ENCODE results near the gene TMEM14C.
A peak's percentile ranks its signal among the peaks of the same experiment; 100 is the strongest.
"Not testable (repeated sequence)": the region's sequence is repeated elsewhere in the genome, so short reads cannot be mapped to it uniquely, and the experiment has no call there.

TMEM14C gene

DNA sequence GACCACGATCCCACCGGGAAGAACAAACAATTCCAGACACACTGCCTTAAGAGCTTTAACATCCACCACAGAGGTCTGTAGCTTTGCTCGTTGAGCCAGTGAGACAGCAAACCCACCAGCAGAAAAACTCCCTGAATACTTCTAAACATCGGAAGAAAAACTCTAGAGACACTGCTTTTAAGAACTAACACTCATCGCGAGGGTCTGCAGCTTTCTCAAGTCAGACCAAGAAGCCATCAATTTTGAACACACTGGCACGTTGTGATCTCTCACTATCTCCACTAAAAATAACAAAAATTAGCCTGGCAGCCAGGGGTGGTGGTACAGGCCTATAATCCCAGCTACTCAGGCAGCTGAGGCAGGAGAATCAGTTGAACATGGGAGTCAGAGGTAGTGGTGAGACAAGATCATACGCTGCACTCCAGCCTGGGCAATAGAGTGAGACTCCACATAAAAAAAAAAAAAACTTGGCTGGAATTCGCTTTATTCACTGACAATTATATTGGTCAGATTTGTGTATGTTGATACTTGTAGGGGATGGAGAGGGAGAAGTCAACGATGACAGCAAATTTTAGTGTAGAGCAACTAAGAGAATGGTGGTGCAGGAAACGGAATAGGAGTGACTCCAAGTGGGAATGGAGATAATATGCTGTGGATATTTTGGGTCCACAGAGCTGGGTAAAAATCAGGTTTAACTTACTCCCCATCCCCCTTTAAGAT, 860 bp upstream of the TMEM14C start:
- peak; percentile 40 for DNase-seq

DNA sequence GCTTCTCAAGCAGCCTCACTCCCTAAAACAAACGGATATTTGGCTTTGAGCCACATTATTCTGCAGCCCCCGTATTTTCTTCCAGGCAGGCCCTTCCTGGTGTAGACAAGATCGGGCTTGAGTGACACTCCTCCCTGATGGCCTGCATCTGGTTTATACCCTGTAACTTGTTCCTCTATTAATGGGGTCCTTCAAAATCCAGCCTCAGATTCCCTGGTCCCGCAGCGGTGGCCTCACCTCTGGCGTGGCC, 375 bp upstream of the TMEM14C start:
- no peak for DNase-seq

DNA sequence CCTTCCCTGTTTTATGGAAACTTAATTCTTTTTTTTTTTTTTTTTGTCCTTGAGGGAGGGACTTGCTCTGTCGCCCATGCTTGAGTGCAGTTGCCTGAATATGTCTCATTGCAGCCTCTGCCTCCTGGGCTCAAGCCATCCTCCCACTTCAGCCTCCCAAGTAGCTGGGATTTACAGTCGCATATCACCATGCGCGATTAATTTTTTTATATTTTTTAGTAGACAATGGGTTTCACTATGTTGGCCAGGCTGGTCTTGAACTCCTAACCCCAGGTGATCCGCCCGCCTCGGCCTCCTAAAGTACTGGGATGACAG, 654 bp downstream of the TMEM14C start:
- peak; percentile 36 for DNase-seq

DNA sequence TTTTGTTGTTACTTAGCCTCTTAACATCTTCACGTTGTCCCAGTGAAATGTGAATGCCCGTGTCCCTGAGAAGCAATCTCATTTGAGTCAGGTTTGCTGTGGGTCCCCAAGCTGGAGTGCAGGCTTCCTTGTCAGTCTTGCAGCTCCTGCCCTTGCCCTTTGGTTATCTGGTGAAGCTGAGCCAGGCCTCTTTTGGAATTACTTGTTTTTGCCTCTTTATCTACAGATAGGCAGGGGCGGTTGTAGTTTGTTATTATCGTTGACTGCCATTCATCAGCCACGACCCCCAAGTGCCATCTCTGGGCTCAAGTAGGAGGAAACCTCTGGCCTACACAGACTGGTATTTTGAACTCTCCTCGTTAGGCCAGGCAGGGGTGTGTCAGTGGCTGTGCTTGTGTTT, 2.2 kb downstream of the TMEM14C start:
- peak; percentile 97 for DNase-seq

DNA sequence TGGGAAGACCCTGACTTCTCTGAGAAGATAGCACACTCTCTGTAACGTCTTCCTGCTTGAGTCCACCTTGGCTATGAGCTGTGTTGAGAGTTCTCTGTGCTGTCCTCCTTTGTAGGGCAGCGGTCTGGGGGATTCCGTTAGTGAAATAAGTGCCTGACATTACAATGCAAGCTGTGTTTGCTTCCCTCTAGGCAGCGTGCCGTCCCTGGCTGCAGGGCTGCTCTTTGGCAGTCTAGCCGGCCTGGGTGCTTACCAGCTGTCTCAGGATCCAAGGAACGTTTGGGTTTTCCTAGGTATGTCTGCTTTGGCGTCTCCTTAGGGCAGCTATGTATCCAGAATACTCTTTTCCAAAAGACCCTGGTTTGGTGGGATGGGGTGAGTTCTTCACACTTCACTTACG, 2.8 kb downstream of the TMEM14C start:
- no peak for DNase-seq

DNA sequence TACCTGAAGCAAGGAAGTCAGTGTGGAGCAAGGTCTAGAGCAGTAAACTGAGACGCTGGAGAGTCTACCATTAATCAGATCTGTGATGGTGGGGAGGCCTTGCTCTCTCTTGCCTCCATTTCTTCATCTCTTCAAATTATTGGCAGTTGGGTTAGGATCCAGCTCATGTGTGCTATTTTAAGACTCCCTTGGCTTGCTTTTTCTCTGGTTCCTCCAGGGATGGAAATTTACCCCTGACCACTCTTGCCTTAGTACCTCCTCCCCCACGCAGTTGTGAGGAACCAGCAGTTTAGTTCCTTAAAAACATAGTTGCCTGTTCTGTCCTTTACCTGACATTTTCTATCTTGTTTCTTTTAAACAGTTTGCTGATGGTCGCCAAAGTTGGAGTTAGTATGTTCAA, 7.4 kb downstream of the TMEM14C start:
- DNase-seq: no peak

DNA sequence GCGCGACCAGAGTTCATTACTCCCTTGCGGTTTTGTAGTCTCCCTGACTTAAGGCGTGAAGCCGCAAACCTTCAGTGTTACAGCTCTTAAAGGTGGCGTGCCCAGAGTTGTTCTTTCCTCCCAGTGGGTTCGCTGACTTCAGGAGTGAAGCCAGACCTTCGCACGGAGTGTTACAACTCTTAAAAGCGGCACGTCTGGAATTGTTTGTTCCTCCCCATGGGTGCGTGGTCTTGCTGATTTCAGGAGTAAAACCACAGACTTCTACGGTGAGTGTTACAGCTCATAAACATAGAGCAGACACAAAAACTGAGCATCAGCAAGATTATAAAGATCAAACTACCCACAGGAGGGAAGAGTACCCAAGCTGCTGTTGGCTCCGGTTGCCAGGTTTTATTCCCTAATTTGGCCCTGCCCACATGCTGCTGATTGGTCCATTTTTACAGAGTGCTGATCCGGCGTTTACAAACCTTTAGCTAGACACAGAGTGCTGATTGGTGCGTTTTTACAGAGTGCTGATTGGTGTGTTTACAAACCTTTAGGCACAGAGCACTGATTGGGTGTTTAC, 10.4 kb downstream of the TMEM14C start:
- peak; percentile 21 for DNase-seq

DNA sequence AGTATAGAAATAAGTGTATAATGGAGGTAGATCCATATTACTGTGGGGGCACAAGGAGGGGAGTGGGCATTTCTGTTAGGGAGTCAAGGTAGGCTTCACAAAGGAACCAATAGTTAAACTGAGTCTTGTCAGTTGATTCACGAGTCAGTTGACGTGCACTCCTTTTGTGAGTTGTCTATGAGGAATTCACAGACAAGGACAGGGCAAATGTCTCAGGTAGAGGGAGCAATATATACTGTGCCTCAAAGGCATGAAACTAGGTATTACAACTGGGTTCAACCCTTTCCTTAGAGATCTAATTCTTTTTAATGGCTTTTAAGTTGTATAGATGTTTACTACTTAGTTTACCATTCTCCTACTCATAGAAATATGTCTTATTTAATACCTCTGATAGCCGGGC, 11.0 kb downstream of the TMEM14C start:
- DNase-seq: no peak

DNA sequence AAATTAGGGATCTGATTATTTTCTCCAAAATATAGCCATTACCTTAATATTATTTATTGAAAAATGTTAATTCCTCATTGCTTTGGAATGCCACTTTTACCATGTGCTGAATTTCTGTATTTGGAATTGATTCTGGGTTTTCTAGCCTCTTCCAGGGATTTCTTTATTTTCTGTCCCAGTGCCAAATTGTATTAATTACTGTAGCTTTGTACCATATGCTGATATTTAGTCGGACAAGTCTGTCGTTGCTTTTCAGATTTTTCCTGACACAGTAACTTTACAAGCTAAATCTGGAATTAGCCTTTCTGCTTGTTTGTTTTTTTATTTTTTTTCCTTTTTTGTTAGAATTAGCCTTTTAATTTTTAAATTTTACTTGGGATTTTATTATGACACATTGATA, 13.9 kb downstream of the TMEM14C start:
- no peak for DNase-seq

DNA sequence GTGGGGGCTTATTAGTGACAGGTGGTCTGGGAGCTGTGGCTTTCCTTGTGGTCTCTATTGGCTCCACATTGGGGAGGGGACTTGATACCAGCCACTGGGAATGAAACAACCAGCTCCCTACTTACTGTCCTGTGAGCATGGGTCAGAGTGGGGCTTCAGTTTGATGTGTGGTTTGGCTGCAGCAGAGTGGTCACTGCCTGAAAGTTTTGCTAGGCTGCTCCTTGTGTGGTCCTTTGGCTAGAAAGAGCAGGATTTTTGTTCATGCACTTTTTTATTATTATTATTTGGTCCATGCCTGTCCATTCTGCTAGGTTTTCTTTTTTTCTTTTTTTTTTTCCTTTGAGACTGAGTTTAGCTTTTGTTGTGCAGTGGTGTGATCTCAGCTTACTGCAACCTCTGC, 17.2 kb downstream of the TMEM14C start:
- DNase-seq: no peak

DNA sequence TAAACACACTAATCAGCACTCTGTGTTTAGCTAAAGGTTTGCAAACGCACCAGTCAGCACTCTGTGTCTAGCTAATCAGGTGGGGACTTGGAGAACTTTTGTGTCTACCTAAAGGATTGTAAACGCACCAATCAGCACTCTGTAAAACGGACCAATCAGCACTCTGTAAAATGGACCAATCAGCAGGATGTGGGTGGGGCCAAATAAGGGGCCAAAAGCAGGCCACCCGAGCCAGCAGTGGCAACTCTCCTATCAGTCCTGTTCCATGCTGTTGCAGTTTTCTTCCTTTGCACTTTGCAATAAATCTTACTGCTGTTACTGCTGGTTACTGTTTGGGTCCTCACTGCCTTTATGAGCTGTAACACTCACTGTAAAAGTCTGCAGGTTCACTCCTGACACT, 18.8 kb downstream of the TMEM14C start:
- DNase-seq: peak; percentile 28

DNA sequence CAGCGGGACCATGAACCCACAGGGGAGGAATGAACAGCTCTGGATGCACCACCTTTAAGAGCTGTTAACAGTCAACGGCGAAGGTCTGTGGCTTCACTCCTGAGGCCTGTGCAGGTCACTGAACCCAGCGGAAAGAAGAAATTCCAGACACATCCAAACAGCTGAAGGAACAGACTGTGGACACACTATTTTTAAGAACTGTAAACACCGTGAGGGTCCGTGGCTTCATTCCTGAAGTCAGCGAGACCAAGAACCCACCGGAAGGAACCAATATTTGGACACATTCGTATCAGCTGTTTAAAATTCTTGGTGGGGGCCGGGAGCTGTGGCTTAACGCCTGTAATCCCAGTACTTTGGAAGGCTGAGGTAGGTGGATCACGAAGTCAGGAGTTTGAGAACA, 19.4 kb downstream of the TMEM14C start:
- DNase-seq: no peak

DNA sequence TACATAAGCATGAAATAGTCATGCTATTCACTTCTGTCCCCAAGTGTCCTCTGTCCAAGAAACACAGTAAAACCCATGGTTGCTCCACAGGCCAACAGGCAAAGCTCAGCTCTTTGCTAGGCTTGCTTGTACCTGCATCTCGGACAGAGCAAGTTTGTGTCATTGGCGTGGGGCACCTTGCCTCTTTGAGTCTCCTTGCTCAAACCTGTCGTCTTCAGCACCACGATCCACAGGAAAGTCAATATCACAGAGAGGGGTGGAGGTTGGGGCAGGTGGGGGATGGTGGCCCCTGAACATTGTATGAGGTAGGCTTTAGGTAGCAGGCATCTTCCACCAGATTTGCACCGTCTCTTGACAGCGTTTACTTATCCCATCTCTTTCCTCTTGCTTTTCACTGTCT, 20.6 kb downstream of the TMEM14C start:
- DNase-seq: no peak

DNA sequence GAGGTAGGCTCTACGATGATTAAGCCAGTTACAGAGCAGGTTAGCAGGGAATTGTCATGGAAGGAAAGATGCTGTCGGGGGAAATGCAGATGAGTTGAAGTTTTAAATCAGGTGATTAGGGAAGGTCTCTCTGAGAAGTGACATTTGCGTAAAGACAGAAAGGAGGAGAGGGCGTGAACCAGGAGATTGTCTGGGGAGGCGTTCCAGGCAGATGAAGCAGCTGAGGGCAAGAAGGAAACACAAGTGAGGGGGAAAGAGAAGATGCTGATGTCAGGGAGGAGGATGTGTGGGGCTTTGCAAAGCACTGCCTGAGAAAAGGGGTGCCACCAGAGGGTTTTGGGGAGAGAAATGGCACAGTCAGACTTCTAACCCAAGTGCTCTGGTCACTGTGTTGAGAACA, 22.2 kb downstream of the TMEM14C start:
- no peak for DNase-seq

DNA sequence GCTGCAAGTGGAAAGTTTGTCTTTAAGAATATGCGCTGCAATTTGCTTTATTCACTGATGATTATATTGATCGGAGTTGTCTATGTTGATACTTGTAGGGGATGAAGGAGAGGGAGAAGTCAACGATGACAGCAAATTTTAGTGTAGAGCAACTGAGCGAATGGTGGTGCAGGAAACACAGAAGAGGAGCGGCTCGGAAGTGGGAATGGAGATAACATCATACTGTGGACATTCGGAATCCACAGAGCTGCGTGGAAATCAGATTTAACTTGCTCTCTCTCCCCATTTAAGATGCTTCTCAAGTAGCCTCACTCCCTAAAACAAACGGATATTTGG, 24.0 kb downstream of the TMEM14C start:
- peak; percentile 32 for DNase-seq

DNA sequence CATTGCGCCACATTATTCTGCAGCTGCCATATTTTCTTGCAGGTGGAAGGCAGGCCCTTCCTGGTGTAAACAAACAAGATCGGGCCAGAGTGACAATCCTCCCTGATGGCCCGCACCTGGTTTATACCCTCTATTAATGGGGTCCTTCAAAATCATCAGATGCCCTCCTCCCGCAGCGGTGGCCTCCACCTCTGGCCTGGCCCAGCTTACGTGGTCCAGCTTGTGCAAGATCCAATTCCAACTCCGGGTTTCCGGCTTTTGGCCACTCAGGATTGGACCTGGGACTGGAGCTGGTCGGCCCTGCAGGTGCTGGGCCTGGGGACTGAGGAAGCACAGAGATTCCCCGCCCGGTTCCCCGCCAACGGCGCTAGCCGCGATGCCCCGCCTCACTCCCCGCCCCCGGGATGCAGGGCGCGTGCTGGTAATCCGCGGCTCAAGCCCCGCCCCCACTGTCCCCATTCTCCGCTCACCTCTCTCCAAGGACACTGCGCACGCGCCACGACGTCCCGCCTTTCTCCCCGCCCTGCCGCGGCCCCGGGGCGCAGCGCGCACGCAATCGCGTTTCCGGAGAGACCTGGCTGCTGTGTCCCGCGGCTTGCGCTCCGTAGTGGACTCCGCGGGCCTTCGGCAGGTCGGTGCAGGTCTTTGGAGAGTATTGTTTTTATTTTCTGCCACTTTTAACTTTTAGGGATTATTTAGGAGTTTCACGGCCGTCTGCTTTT, 24.5 kb downstream of the TMEM14C start, which contains the start of gene TMEM14B:
TSS of gene TMEM14B (plus strand) at position 555 of the 722 bp plus-strand sequence. CDS start 1,441 bp downstream, outside the sequence.
- peak; percentile 96 for DNase-seq

DNA sequence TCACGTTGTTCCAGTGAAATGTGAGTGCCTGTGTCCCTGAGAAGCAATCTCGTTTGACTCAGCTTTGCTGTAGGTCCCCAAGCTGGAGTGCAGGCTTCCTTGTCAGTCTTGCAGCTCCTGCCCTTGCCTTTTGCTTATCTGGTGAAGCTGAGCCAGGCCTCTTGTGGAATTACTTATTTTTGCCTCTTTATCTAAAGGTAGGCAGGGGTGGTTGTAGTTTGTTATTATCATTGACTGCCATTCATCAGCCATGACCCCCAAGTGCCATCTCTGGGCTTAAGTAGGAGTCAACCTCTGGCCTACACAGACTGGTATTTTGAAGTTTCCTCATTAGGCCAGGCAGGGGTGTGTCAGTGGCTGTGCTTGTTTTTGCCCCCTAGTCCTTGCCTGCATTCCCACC, 26.9 kb downstream of the TMEM14C start:
- peak; percentile 98 for DNase-seq

DNA sequence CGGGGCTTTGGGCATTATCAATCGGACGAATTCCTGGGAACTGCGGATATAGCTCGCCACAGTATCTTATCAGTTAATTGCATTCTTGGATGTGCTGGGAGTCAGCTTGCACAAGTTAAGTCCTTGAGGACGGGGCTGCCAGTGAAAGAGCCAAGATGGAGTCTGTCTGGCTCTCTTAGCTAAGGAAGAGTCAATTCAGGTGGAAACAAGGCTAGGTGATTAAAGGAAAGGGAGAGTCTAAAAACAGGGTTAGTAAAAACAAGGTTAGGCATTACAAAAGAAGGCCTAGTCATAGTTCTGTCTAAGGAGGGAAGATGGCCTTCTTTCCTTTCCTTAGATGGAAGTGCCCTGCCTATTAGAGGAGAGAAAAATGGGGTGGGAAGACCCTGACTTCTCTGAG, 27.7 kb downstream of the TMEM14C start:
- not testable (repeated sequence) for DNase-seq

DNA sequence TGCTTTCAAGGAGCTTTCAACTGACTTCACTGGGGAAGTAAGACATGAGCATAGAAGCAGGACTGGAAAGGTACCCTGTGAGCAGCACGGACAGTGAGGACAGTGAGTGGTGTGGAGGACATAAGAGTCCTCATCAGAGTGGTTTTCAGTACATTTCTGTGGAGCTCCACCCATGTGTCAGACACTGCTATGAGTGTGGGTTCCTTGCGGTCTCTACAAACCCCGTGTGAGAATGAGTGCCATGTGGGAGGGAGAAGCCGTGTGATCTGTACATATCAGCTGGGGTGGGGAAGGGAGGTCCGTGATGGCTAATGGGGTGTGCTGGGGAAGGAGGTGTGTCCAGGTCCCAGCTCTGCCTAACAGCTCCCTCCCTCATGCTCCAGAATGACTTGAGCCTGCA, 28.9 kb downstream of the TMEM14C start:
- DNase-seq: peak; percentile 83

DNA sequence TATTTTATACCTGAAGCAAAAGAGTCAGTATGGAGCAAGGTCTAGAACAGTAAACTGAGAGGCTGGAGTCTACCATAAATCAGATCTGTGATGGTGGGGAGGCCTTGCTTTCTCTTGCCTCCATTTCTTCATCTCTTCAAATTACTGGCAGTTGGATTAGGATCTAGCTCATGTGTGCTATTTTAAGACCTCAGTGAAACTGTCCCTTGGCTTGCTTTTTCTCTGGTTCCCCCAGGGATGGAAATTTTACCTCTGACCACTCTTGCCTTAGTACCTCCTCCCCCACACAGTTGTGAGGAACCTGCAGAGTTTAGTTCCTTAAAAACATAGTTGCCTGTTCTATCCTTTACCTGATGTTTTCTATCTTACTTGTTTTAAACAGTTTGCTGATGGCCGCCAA, 33.2 kb downstream of the TMEM14C start:
- no peak for DNase-seq

DNA sequence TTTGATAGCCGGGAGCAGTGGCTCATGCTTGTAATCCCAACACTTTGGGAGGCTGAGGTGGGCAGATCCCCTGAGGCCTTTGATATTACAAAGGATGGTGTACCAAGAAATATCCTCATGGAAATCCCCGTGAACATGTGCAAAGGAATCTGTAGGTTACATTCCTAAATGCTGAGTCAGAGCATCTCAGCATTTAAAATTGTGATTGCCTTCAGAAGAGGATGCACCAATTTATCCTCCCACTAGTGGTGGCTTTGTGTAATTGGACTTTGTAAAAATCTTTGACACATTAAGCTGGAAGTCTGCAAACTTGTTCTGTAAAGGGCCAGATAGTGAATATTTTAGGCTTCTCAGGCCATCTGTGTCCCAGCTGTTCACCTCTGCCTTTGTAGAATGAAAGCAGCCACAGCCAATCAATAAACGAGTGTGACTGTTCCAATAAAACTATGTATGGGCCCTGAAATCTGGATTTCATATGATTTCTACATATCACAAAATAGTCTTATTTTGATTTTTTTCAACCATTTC, 36.5 kb downstream of the TMEM14C start:
- DNase-seq: peak; percentile 79

DNA sequence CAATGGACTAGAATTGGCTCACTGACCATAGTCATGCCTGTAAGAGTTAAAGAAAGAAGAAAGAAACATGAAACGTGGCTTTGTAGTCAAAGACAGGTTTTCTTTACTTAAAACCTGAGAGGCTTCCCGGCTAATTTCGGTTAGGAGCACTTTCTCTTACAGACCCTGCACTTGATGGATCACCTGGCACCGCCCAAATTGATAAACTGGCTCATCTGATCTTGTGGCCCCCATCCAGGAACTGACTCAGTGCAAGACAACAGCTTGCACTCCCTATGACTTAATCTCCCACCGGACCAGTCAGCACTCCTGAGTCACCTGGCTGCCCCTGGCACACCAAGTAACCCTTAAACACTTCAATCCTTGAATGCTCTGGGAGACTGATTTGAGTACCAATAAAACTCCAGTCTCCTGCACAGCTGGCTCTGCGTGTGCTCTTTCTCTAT, 37.0 kb downstream of the TMEM14C start:
- no peak for DNase-seq

DNA sequence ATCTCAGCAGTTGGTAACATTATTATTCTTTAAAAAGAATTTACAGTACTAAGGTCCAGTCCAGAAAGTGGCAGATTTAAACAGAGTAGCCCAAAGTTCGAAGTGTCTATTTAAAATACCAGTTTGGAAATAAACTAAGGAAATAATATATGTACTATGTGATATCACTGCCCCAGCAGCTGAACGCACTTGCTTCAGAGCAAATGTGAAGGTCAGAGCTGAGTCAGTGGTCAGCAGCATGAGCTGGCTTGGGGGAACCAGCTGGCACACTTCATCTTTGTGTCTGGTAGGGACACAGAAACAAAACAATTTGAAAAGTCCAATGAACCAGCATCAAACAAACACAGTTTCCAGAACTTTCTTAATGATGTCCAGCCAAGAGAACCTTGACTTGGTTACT, 40.1 kb downstream of the TMEM14C start:
- DNase-seq: no peak

DNA sequence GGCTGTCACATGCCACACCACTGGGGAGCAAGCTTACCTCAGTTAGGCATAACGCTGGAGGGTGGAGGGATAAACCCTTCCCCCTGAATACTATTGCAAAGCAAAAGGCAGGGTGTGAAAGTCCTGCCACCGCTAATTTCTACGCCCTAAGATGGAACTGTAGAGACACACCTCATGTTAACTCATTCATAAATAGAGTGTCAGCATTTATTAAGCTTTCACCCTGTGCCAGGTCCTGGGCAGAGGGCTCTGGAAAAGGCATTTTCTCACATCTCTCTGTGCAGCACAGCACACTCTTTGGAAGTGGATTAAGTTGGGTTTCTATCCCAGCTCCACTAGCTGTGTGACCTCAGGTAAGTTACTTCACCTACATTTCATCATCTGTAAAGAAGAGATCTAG, 46.5 kb downstream of the TMEM14C start:
- DNase-seq: no peak

Data from hematopoietic multipotent progenitor cell treated with erythropoietin and hydrocortisone succinate and interleukin-3 and kit ligand, for 8 days (in vitro differentiated cells).